Islet of Langerhans (tissue), 1 donor: ENCODE measurements around the gene GMDS.

Experiments
- FAIRE-seq: peaks from one replicate; lab custom pipeline; 2011; peaks lifted over from hg19 to GRCh38; lab: Jason Lieb, UNC

GMDS gene

GRCh38 chr6:2132916-2133315 lies 112.5 kb downstream of the GMDS start:
- FAIRE-seq, result no peak

- FAIRE-seq, result no peak
These were observed 113.0 kb downstream of the GMDS start for GRCh38 chr6:2132416-2132815.

- FAIRE-seq, result no peak
These were observed 116.2 kb downstream of the GMDS start for GRCh38 chr6:2129182-2129621.

GRCh38 chr6:2127484-2127911 lies 117.9 kb downstream of the GMDS start:
- no peak for FAIRE-seq

GRCh38 chr6:2126351-2126750 lies 119.1 kb downstream of the GMDS start:
- no peak for FAIRE-seq

- no peak for FAIRE-seq
These were observed 120.2 kb downstream of the GMDS start for GRCh38 chr6:2125158-2125557.

GRCh38 chr6:2124260-2124709 lies 121.1 kb downstream of the GMDS start:
- no peak for FAIRE-seq

GRCh38 chr6:2120912-2121311 lies 124.5 kb downstream of the GMDS start:
- FAIRE-seq, result no peak

- FAIRE-seq, result no peak
These were observed 126.1 kb downstream of the GMDS start for GRCh38 chr6:2119275-2119674.

GRCh38 chr6:2118136-2118535 lies 127.3 kb downstream of the GMDS start:
- FAIRE-seq, result no peak

- FAIRE-seq, result no peak
These were observed 128.0 kb downstream of the GMDS start for GRCh38 chr6:2117447-2117846.

- no peak for FAIRE-seq
These were observed 128.9 kb downstream of the GMDS start for GRCh38 chr6:2116496-2116895.

GRCh38 chr6:2114100-2114499 lies 131.3 kb downstream of the GMDS start:
- FAIRE-seq, result no peak

- FAIRE-seq, result peak; percentile 72
These were observed 134.2 kb downstream of the GMDS start for GRCh38 chr6:2111162-2111677.

GRCh38 chr6:2110504-2110903 lies 134.9 kb downstream of the GMDS start:
- no peak for FAIRE-seq

- FAIRE-seq, result no peak
These were observed 135.6 kb downstream of the GMDS start for GRCh38 chr6:2109796-2110195.

- no peak for FAIRE-seq
These were observed 136.6 kb downstream of the GMDS start for GRCh38 chr6:2108700-2109306.

- no peak for FAIRE-seq
These were observed 140.9 kb downstream of the GMDS start for GRCh38 chr6:2104524-2104880.

- FAIRE-seq, result peak; percentile 96
These were observed 141.5 kb downstream of the GMDS start for GRCh38 chr6:2103765-2104523.

- no peak for FAIRE-seq
These were observed 142.4 kb downstream of the GMDS start for GRCh38 chr6:2102966-2103365.

- no peak for FAIRE-seq
These were observed 143.0 kb downstream of the GMDS start for GRCh38 chr6:2102316-2102883.

GRCh38 chr6:2101213-2101612 lies 144.2 kb downstream of the GMDS start:
- FAIRE-seq, result no peak

- no peak for FAIRE-seq
These were observed 145.5 kb downstream of the GMDS start for GRCh38 chr6:2099870-2100269.
